ENCODE results near the gene CCL18.

CCL18 gene

DNA sequence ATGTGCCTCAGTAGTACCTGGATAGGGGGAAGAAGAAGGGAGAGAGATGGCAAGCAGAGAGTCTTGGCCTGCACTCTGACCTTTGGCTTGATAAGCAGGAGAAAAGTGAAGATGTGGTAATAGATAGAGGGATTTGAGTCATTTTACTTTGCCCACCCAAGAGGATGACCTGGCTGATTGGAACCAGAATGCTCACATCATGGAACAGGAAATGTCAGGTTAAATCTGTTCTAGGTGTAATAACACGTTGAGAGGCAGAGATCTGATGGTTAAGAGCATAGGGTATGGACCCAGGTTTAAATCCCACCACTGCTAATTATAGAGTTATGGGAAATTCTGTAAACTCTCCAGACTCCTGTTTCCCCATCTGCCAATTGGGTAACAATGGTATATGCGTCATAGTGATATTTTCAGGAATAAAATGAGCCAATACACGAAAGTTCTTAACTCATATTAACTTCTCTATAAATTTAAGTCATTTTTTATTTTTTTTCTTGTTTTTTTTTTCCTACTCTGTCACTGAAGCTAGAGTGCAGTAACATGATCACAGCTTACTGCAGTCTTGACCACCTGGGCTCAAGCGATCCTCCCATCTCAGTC is 8.1 kb upstream of the CCL18 start:
- H3K4me3 ChIP-seq (ENCODE audit: low read depth, low read length): no peak overlapping the region
- TF ChIP-seq, protein P1, sequence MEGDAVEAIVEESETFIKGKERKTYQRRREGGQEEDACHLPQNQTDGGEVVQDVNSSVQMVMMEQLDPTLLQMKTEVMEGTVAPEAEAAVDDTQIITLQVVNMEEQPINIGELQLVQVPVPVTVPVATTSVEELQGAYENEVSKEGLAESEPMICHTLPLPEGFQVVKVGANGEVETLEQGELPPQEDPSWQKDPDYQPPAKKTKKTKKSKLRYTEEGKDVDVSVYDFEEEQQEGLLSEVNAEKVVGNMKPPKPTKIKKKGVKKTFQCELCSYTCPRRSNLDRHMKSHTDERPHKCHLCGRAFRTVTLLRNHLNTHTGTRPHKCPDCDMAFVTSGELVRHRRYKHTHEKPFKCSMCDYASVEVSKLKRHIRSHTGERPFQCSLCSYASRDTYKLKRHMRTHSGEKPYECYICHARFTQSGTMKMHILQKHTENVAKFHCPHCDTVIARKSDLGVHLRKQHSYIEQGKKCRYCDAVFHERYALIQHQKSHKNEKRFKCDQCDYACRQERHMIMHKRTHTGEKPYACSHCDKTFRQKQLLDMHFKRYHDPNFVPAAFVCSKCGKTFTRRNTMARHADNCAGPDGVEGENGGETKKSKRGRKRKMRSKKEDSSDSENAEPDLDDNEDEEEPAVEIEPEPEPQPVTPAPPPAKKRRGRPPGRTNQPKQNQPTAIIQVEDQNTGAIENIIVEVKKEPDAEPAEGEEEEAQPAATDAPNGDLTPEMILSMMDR (IDR thresholded peaks at IDR 0.05; ENCODE audit: low read depth, low read length): no peak

DNA sequence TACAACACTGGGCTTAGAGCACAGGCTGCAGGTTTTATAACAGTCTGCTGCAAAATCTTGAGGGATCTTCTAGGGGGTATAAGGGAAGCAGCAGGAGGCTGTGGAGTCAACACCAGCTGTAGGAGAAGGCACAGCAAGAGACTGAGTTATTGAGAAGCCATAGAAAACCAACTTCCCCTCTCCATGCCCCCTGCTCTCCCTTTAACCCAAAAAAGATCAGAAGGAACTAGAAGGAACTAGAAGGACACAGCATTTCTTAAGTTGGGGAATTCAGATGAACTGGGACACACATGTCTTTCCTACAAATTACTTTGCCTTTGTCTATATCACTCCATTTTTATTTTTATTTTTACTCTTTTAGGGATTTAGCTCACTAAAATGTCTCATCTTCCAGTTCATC is 6.2 kb upstream of the CCL18 start:
- TF ChIP-seq, protein P1 (IDR thresholded peaks at IDR 0.05; ENCODE audit: low read depth, low read length): no peak
- no peak overlapping the region for H3K4me3 ChIP-seq (ENCODE audit: low read depth, low read length)

DNA sequence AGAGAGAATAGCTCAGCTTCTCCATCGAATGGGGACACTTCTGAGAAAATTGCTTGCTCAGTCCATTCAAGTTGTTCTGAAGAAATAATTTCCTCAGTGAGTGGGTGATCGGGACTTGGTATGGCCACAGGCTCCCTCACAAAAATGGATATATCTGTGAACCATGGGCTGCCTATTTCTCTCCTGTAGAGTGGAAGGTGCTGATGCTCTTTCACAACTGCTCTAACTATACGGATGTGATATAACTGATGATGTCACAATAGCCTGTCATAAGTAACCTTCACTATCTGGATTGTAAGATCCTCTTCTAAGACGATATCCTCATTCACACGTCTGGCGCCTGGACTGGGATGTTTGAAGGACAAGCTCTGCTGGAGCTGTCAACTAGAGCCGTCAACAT is 4.7 kb upstream of the CCL18 start:
- TF ChIP-seq, protein P1 (IDR thresholded peaks at IDR 0.05; ENCODE audit: low read depth, low read length): no peak
- no peak overlapping the region for H3K4me3 ChIP-seq (ENCODE audit: low read depth, low read length)

DNA sequence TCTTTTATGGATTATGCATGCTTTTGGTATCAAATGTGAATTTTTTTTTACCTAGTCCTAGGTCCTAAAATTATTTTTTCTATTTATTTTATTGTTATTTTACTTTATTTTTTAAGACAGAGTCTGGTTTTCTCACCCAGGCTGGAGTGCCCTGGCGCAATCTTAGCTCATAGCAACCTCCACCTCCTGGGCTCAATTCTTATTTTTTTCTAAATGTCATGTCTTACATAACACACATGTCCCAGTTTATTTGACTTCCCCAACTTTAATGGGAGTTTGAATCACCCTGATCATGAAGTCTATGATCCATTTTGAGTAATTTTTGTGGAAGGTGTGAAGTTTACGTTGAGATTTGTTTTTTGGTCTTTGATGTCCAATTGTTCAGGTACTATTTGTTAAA is 3.3 kb upstream of the CCL18 start:
- no peak overlapping the region for H3K4me3 ChIP-seq (ENCODE audit: low read depth, low read length)
- TF ChIP-seq, protein P1 (IDR thresholded peaks at IDR 0.05; ENCODE audit: low read depth, low read length): no peak

DNA sequence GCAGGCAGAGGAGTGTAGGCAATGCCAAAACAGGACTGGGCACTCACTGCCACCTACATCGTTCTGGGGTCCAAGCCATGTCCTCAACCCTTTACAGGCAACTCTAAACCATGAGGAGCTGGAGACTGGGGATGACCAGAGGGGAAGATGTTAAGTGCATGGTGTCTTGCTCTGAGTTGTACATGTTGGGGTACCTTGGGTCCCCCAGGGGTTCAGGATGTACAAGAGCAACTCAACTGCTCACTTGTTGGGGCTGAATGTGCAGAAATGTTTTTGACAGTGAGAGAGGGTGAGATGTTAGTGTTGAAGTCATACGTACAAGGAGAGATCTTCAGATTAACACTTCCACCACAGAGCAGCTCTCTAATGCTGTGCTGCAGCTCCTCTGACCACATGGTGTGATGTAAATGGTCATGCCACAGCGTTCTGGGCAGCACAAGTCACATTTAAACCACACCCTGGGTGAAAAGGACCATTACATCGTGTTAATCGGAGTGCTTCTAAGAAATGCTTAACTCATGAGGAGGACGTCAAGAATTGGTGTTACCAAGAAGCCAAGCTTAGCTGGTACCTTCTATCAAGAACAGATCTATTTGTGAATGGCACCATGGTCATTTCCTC is 2.4 kb downstream of the CCL18 start:
- TF ChIP-seq, protein P1 (IDR thresholded peaks at IDR 0.05; ENCODE audit: low read depth, low read length): no peak
- no peak overlapping the region for H3K4me3 ChIP-seq (ENCODE audit: low read depth, low read length)

DNA sequence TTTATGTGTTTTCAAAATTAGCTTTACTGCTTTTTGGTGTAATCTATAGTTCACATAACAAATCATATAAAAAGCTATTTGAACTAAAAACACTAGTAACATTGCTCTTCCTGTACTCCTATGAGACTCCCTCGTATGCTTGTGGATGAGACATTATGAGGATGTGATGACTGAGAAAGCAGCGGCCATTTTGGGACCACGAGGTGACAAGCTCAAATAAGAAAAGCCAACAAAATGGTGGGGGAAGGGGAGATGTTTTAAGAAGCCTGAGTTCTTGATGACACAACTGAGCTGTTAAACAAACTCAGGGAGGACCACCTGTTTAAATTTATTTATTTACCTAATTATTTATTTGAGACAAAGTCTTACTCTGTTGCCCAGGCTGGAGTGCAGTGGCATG is 4.5 kb downstream of the CCL18 start:
- H3K4me3 ChIP-seq (ENCODE audit: low read depth, low read length): no peak overlapping the region
- TF ChIP-seq, protein P1 (IDR thresholded peaks at IDR 0.05; ENCODE audit: low read depth, low read length): no peak

DNA sequence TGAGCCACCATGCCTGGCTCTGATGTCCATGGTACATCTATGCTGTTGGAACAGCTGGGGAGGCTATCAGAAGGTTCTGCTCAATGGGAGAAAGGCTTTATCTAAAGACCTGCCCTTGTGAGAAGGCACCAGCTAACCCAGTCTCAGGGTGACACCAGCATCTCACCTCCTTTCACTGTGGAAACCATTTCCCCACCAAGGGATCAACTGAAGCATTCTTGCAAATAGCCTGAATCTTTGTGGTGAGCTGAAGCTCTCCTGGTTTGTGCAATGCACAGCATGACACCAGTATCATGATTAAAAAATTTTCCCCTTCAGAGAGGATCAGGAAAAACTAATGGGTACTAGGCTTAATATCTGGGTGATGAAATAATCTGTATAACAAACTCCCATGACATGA is 5.1 kb downstream of the CCL18 start:
- H3K4me3 ChIP-seq (ENCODE audit: low read depth, low read length): no peak overlapping the region
- TF ChIP-seq, protein P1 (IDR thresholded peaks at IDR 0.05; ENCODE audit: low read depth, low read length): no peak
